Suprapubic skin (tissue), 4 donors: ENCODE data around the gene SIK3. TPM values are rescaled to one million over a fixed set of nuclear protein-coding genes. Genes with fewer than 3 reads are reported as not detected.
A peak's percentile ranks its signal among the peaks of the same experiment; 100 is the strongest.

Experiments
- DNase-seq, 2 donors: peaks; one replicate each; pipeline ENCODE4 v3.0.0-alpha.2; 2019; ENCODE audit warnings: low spot score in 2 of 2
- H3K27ac ChIP-seq: fragments of 200-600 bp; sonication (generic); one replicate; pipeline ENCODE4 v1.5.1; 2019
- H3K27me3 ChIP-seq: fragments of 200-600 bp; sonication (generic); one replicate; pipeline ENCODE4 v1.5.1; 2019
- H3K36me3 ChIP-seq: fragments of 200-600 bp; sonication (generic); one replicate; pipeline ENCODE4 v1.5.1; 2019
- H3K4me1 ChIP-seq: fragments of 200-600 bp; sonication (generic); one replicate; pipeline ENCODE4 v1.5.1; 2019
- H3K4me3 ChIP-seq: fragments of 200-600 bp; sonication (generic); one replicate; pipeline ENCODE4 v1.5.1; 2019; ENCODE audit warnings: mild to moderate bottlenecking
- H3K9me3 ChIP-seq: fragments of 200-600 bp; sonication (generic); one replicate; pipeline ENCODE4 v1.5.1; 2019
- CTCF ChIP-seq, 2 donors: fragments of 200-600 bp in 1 of 2; fragments of 450-650 bp in 1 of 2; sonication (generic) in 1 of 2; IDR thresholded peaks; one replicate each; pipeline ENCODE4 v1.5.1; 2016 to 2019; ENCODE audit warnings: antibody characterized with exemption in 2 of 2, mild to moderate bottlenecking in 1 of 2, moderate library complexity in 1 of 2
- EP300 ChIP-seq: sonication (generic); formaldehyde crosslinking; IDR thresholded peaks from one replicate; pipeline ENCODE4 v1.6.1; 2017; ENCODE audit warnings: antibody characterized with exemption
- POLR2A ChIP-seq, 2 donors: fragments of 450-650 bp; IDR thresholded peaks; one replicate each; pipeline ENCODE4 v1.6.1; 2017; ENCODE audit warnings: antibody characterized with exemption in 2 of 2, mild to moderate bottlenecking in 2 of 2, moderate library complexity in 2 of 2
- POLR2AphosphoS5 ChIP-seq, 3 donors: sonication (generic); formaldehyde crosslinking; IDR thresholded peaks; one replicate each; pipeline ENCODE4 v1.6.1; 2017; ENCODE audit warnings: antibody characterized with exemption in 3 of 3
- WGBS: methylation state at CpG from one replicate; pipeline ENCODE4 v1.1.5; 2018; 5-methylcytosine and 5-hydroxymethylcytosine counted together
- total RNA-seq, 4 donors: library from RNA; depleted of rRNA; stranded (reverse); fragments of >200 nt; gene quantifications; one replicate each; pipeline ENCODE4 v1.1.0, GENCODE V29; 2016

The SIK3 gene
- total RNA-seq, 4 donors from 2014 or later = 31.6 to 60.8 (median 37.5) TPM

GRCh38 chr11:116842909-116843308 lies 255.3 kb downstream of the SIK3 start:
- Histone ChIP-seq H3K36me3 (peaks cover 41% of the 10 kb centered on the region), H3K27ac (no peak overlapping the region), H3K9me3 (no peaks in the 10 kb centered on the region), H3K27me3 (no peaks in the 10 kb centered on the region), H3K4me1 (no peaks in the 10 kb centered on the region), H3K4me3 (no peak overlapping the region)
- no peak for DNase-seq
- 88% methylated on average over 4 of the region's 4 CpGs for WGBS
- no peak for TF ChIP-seq POLR2A (IDR thresholded peaks at IDR 0.05)

GRCh38 chr11:116842117-116842516 lies 256.1 kb downstream of the SIK3 start:
- 99% methylated on average over 4 of the region's 4 CpGs for WGBS
- no peak overlapping the region for H3K4me3 ChIP-seq
- H3K36me3 ChIP-seq = peaks cover 34% of the 10 kb centered on the region
- no peak overlapping the region for H3K27ac ChIP-seq
- TF ChIP-seq POLR2AphosphoS5 (IDR thresholded peaks at IDR 0.05) = no peak
- TF ChIP-seq EP300 = no peak
- TF ChIP-seq POLR2A (IDR thresholded peaks at IDR 0.05) = no peak
- TF ChIP-seq CTCF (IDR thresholded peaks at IDR 0.05) = no peak
- no peaks in the 10 kb centered on the region for H3K4me1 ChIP-seq
- H3K9me3 ChIP-seq = no peaks in the 10 kb centered on the region
- peak in 1 of 2 donors; percentile 14 for DNase-seq
- no peaks in the 10 kb centered on the region for H3K27me3 ChIP-seq

GRCh38 chr11:116840746-116841296 lies 257.4 kb downstream of the SIK3 start:
- Histone ChIP-seq H3K36me3 (peaks cover 21% of the 10 kb centered on the region), H3K4me1 (peaks cover 6% of the 10 kb centered on the region), H3K4me3 (no peak overlapping the region), H3K27me3 (no peaks in the 10 kb centered on the region), H3K27ac (no peak overlapping the region), H3K9me3 (no peaks in the 10 kb centered on the region)
- DNase-seq = peak in 1 of 2 donors; percentile 37
- TF ChIP-seq CTCF (IDR thresholded peaks at IDR 0.05) (no peak), POLR2A (IDR thresholded peaks at IDR 0.05) (no peak), EP300 (no peak), POLR2AphosphoS5 (IDR thresholded peaks at IDR 0.05) (no peak)
- 69% methylated on average over 8 of the region's 9 CpGs for WGBS

- no peak overlapping the region for H3K27ac ChIP-seq
- H3K27me3 ChIP-seq = no peaks in the 10 kb centered on the region
- peaks cover 11% of the 10 kb centered on the region for H3K4me1 ChIP-seq
- WGBS = 60% methylated on average over 6 of the region's 6 CpGs
- no peak overlapping the region for H3K4me3 ChIP-seq
- peaks cover 16% of the 10 kb centered on the region for H3K36me3 ChIP-seq
- TF ChIP-seq EP300 (no peak), POLR2AphosphoS5 (IDR thresholded peaks at IDR 0.05) (no peak), POLR2A (IDR thresholded peaks at IDR 0.05) (no peak), CTCF (IDR thresholded peaks at IDR 0.05) (no peak)
- peak in 1 of 2 donors; percentile 19 for DNase-seq
- H3K9me3 ChIP-seq = no peaks in the 10 kb centered on the region
These were observed 257.9 kb downstream of the SIK3 start for GRCh38 chr11:116840224-116840745.

- Histone ChIP-seq H3K4me1 (peaks cover 13% of the 10 kb centered on the region), H3K9me3 (no peaks in the 10 kb centered on the region), H3K36me3 (peaks cover 2% of the 10 kb centered on the region), H3K4me3 (no peak overlapping the region), H3K27ac (no peak overlapping the region), H3K27me3 (no peaks in the 10 kb centered on the region)
- WGBS = 88% methylated on average over 6 of the region's 6 CpGs
- no peak for DNase-seq
- TF ChIP-seq POLR2A (IDR thresholded peaks at IDR 0.05) = no peak
- TF ChIP-seq EP300 = no peak
- TF ChIP-seq POLR2AphosphoS5 (IDR thresholded peaks at IDR 0.05) = no peak
- TF ChIP-seq CTCF (IDR thresholded peaks at IDR 0.05) = no peak
These were observed 259.7 kb downstream of the SIK3 start for GRCh38 chr11:116838321-116839084.
